A172 (cell line): ENCODE data around the gene MLEC. TPM values are rescaled to one million over a fixed set of nuclear protein-coding genes. Genes with fewer than 3 reads are reported as not detected.
"Not testable (repeated sequence)": the region's sequence is repeated elsewhere in the genome, so short reads cannot be mapped to it uniquely, and the experiment has no call there.

Source experiments
- DNase-seq: peaks from one replicate; pipeline ENCODE4 v3.0.0-alpha.2; 2015; ENCODE audit warnings: low spot score
- total RNA-seq: library from RNA; depleted of rRNA; stranded (reverse); fragments of >200 nt; shearing (Covaris generic); gene quantifications from 2 replicates; pipeline ENCODE4 v1.2.3, GENCODE V29; 2014

The MLEC gene
- total RNA-seq, 1 experiment from 2014 or later, result 120 TPM

DNA sequence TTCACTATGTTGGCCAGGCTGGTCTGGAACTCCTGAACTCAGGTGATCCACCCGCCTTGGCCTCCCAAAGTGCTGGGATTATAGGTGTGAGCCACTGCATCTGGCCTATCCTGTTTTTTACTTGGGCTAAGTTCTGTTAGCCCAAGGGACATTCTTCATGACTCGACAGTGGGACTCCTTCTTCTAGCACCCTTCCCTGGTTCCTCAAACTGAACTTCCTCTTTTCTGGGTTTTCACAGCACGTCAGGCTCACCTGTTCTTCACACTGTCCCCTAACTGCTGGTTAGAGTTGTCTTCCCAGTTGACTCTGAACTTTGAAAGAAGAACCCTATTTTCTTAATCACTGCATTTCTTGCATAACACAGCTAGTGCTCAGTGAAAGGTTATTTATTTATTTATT, 24.1 kb upstream of the MLEC start:
- no peak for DNase-seq

DNA sequence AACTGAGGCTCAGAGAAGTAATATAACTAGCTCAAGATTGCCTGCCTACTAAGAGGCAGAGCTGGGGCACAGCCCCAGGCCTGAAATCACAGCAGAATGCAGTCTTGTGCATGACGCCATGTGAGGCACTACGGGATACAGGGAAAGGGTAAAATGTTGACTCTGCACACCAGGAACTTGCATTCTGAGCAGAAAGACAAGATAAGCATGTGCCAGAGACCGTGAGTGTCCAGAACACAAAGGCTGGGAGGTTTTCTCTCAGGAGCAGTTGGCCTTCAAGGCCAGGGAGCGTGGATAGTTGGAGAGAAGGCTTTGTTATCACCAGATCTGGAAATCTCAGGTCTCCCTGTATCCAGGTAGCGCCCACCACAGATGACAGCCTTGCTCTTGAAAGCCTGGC, 23.2 kb upstream of the MLEC start:
- DNase-seq, result no peak

DNA sequence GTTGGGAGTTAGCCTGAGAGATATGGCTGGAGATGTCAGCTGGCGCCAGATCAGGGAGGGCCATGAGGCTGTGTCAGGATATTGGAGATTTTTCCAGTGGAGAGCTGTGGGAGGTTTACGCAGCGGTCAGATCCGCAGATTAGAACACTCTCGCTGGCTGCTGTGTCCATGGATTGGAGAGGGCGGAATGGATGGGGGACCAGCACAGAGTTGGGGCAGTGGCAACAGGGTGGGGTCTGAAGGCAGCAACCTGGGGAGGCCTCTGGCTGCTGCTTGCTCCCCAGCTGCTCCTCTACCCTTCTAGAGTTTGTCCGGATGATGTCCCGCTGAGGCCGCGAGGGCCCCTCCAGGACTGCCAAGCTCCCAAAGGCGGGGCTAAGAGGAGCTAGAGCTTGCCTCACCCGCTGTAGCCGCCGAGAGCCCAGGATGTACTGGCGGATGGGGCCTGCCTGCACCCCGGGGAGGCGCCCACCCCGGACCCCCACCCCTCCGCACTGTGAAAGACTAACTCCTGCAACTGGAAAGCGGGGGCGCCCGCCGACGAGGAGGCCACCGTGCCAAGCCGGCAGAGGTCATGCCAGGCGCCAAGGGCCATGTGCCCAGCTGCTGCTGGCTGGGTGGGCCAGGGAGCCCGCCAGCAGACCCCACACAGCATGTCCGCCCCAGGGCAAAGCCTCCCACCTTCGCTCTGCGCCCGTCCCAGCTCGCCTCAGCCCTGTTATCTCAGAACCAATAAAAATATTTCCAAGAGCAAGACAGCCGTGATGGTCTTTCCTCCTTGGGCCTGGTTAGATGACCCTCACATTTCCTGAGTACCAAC, 20.2 kb upstream of the MLEC start:
- DNase-seq, result no peak

DNA sequence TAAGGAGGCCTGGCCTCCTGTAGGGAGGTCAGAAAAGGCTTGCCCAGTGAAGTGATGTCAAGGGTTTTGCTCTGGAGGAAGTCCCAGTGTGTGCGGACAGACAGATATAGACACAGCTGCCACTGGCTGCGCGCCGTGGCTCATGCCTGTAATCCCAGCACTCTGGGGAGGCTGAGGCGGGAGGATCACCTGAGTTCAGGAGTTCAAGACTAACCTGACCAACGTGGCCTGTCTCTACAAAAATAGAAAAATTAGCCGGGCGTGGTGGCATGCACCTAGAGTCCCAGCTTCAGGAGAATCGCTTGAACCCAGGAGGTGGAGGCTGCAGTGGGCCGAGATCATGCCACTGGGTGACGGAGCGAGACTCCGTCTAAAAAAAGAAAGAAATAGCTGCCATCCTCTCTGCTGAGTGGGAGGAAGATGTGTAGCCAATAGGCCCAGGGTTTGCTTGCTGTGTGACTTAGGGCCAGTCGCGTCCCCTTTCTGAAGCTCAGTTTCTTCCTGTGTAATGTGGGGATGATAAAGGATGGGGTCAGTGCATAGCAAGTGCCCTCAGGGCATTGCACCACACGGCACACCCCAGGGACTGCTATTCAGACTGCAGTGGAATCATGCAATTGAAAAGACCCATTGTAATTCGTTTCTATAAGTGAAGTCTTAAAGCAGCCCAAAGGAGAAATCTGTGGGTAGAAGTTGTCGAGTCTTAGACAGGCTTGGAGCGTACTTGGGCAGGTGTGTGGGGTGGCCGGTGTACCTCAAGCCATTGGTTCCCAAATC, 18.7 kb upstream of the MLEC start:
- DNase-seq, result no peak

DNA sequence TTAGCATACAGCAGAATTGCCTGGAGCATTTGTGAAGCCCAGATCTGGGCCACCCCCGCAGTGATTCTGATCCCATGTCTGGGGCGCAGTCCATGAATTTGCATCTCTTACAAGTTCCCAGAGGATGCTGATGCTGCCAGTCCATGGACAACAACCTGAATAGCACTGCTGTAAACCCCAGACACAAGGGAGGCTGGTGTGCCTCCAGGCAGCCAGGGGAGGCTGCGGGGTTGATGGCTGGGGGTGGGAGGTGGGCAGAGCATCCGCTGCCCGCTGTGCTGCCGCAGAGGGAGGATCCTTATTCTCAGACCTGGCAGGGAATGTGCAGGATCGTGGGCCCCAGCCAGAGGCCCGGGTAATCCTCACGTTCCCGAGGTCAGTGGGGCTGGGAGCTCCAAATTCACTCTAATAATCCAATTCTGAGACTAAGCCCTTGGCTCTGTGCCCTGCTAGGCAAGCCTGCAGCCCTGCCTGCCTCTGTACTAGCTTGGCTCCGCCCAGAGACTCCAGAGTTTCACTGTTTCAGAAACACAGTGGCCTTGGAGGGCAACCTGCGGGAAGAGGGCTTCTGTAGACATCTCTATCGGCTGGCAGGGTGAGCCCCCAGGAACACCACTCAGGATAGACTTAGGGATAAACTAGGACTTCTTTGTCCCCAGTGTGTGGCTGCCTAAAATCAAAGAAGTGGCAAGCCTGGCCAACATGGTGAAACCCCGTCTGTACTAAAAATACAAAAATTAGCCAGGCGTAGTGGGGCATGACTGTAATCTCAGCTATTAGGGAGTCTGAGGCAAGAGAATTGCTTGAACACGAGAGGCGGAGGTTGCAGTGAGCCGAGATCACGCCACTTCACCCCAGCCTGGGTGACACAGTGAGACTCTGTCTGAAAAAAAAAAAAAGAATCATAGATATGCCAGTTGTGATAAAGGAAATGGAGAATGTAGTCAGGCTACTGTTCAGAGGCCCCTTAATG, 17.8 kb upstream of the MLEC start:
- DNase-seq, result no peak

DNA sequence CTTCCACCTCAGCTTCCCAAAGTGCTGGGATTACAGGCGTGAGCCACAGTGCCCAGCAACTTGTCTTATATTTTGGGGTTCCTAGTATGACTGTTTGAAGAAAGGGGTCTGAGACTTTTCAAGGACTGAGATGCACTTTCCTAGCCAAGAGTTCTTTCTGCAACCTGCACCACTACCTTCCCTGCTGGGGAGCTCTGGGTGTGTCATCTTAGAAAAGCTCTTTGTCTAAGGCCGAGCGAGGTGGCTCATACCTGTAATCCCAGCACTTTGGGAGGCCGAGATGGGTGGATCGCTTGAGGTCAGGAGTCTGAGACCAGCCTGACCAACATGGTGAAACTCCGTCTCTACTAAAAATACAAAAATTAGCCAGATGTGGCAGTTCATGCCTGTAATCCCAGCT, 16.7 kb upstream of the MLEC start:
- DNase-seq, result not testable (repeated sequence)

DNA sequence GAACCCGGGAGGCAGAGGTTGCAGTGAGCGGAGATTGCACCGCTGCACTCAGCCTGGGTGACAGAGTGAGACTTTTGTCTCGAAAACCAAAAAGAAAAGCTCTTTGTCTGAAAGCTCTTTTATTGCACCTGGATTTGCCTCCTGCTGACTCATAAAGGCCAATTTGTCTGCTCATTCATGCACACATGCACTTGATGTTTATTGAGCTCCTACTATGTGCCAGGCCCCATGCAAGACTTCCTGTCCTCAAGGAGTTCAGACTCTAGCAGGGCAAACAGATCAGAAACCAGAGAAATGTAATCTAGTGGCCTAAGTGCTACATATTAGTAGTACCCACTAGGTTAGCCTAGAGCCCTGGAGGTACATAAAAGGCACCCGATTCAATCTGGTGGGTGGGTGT, 16.3 kb upstream of the MLEC start:
- no peak for DNase-seq

DNA sequence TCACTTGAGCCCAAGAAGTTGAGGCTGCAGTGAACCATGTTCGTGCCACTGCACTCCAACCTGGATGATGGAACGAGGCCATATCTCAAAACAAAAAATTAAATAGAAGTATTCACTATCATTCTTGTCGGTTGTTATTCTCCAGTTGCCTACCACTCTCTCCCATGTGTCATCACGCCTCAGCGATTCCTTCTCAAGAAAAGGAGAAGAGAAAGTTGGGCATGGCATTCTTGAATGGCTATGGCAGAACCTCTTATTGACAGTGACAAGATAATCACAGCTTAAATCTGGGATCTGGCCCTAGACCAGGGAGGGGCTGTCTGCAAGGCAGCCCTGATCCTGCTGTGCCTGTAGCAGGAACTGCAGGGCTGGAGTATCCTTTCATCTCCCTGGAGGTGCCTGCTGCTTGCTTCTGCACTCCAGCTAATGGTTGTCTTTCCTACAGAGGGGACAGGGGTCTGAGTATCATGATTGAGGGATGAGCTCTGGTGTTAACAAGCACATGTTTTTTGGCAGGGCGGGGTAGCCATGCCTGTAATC, 12.8 kb upstream of the MLEC start:
- no peak for DNase-seq

DNA sequence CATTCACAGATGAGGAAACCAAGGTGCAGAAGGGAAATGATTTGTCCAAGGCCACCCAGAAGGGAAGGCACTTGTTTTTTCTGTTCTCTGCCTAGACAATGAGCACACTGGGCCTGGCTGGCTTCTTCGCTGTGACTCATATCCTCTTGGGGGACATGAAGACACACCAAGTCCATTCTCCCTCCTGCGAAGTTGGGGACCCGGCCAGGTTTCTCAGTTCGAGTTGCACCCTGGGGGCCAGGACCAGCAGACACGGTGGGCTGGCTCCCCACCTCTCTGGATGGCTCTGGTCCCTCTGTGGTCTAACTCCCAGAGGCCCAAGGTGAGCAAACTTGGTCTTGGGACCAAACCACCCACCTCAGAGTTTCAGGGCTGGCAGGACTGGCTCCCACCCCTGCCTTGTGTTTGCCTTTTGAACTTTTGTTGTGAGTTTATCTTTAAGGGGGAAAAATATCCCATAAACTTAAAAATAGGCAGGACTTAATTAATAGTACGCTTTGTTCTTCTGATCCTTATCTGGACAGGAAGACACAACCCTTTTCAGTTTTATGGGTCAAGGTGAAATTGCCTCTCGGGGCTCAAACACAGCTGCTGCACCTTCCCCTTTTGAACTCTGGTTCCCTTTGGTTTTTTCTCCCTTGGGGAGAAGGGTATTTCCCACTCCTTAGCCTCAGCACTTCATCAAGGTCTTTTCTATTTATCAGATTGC, 9.0 kb upstream of the MLEC start:
- peak; percentile 65 for DNase-seq

DNA sequence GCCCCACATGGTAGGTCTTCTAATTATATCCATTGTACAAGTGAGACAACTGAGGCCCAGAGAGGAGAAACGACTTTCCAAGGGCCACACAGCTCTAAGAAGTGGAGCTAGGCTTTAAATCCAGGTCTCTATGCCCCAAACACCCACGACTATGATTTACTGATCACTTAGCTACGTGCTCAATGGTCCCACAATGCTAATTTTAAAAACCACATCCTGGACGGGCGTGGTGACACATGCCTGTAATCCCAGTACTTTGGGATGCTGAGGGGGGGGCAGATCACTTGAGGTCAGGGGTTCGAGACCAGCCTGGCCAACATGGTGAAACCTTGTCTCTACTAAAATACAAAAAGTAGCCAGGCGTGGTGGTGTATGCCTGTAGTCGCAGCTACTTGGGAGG, 8.4 kb upstream of the MLEC start:
- peak; percentile 39 for DNase-seq

DNA sequence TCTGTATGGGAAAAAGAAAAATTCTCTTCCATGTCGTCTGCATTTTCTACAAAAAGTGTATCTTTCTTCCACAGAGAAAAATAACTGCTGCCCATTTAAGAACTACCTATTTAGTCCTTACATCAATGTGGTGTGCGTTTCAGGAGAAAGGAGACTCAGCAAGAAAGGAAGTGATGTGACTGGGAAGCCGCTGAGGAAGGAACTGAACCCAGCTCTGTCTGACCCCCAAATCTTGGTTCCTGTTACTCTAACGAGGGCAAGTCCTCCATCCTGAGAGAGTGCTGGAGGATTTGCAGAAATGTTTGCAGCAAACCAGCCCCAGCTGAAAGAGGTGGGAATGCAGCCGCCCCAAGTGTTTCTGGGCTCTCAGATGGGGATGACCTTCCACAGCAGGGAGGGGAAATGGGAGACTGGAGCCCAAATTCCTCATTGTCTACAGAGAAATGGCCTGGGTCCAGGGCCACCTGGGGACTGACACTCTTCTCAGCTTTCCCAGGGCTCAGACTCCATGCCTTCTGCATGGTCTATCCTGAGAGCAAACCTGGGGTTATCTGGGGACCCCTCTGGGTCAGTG, 6.7 kb upstream of the MLEC start:
- DNase-seq, result no peak

DNA sequence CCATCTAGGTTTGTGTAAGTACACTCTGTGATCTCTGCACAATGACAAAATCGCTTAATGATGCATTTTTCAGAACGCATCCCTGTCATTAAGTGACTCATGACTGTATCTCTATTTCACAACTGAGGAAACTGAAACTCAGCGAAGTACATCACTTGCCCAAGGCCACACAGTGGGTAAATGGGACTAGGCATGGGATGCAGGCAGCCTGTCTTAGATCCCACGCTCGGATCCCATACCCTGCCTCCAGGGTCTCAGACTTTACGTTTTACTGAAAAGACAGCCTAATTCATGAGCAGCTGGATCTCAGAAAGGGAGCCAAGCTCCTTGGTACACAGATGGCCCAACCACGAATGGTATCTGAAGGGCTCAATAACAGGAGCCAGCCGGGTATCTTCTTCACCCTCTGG, 2.4 kb upstream of the MLEC start:
- no peak for DNase-seq

DNA sequence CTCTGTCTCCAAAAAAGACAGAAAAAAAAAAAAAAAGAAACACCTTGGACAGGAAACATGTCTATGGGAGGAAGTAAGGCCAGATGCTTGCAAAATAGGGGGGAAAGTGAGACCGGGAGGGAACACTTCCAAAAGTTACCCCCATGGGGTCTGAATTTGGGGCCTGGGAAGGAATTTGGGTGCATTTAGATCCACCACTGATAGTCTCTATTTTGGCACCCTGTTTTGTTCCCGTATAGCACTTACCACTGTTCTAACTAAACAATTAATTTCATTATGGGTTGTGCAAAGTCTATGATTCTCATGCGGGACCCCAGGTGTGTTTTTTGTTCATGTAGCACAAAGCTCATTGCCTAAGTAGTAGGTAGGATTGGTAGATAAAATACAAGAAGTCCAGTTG, 1.4 kb upstream of the MLEC start:
- no peak for DNase-seq

DNA sequence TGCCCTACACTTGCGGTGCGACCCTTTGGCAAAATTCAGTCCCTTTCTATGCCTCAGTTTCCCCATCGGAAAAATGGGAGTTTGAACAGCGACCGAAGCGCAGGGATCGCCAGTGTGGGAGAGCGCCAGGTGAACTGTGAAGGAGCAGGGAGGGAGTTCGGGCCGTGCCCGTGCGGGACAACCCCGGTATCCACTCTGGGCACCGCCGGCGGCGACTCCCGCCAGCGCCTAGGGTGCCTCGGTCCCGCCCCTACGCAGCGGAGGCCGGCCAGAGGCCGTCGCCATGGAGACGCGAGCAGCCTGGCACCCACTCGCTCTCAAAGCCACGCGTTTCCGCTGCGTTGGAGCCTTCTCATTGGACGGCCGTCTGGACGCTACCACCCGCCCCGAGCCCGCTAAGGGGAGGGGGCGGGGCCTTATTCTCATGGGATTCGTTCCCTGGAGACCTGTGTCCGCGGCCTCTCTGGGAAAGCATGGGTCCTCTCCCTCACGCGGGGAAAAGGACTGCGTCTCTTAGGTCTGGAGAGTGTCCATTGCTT, 729 bp upstream of the MLEC start:
- DNase-seq, result peak; percentile 96

DNA sequence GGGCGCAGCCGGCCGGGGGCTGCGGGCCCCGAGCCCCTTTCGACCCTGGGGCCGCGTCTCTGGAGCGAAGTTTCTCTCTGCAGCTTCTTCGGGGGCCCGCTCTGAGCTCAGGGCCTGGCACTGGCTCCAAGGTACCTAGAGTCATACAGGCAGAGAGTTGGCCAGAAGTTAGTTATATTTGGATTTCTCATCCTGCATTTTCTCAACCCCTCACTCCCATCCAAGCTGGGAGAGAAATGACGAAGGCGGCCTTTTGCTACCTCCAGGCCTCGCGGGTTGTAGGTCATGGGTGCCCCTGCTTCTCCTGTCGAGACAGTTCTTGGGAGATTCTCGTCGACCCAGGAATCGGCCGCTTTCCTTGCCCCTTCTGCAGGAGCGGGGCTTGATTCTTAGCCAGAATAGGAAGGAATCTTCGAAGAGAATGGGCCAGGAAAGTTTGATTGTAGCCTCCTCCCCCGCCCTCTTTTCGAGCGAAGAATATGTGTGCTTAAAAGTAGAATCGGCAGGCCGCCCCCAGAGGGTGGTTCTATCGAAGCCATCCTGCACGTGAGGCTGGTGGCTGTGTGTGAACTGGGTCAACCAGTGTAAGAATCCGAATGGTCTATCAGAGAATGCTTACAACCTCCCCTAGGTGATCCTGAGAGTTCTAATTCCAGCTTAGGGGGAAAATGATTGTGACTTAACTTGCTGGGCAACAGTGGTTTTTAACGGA, 785 bp downstream of the MLEC start:
- no peak for DNase-seq

DNA sequence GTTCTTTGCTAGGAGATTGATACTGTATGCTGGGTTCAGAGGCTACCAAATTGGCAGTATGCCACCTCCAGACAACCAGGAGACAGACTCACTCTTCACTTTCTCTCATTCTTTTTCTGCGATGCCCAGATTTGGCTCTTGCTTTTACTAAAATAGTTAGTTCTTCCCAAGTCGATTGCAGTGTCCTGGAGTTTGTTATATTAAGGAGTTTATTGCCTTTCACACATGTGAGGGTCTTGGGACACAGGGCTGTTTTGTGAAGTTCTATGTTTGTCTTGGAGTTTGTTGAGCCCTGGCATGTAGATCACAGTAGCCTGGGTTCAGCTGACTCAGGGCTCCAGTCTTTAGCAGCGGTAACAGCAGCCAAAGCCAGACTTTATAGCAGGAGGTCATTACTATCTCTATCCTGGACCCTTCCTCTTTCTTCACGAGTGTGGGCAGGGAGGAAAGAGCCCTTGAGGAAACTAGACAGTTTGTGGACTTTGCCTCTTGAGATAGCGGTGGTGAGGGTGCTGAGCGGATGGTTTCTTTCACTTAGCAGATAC, 1.6 kb downstream of the MLEC start:
- no peak for DNase-seq

DNA sequence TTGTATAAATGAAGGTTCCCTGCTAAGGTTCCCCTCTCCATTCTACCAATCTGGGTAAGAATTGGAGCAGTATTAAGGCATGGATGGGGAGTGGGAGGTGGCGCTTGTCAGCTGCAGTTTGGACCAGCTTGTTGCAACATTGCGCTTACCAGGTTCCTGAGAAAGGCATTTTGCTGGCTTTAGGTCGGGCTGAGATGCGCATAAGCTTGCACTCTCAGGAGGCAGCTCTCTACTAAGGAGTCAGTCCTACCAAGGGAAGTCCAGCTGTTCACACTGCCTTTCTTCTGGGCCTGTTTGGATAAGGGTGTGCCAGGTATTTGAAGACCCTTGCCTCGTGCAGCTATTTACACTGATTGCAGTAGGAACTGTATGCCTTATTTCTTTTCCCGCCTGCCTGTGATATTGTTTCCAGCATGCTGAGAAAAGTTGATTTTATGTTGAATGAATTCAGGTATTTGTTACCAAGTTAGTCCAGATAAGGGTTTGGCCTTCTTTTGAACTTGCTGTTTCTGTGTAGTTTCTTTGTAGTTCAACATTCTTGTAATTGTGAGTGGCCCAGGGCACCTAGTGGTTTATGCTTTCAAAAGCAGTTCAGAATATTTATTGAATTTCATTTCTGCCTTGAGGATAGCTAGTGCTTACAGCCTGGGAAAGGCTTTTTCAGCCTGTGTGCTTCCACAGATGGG, 2.6 kb downstream of the MLEC start:
- no peak for DNase-seq

DNA sequence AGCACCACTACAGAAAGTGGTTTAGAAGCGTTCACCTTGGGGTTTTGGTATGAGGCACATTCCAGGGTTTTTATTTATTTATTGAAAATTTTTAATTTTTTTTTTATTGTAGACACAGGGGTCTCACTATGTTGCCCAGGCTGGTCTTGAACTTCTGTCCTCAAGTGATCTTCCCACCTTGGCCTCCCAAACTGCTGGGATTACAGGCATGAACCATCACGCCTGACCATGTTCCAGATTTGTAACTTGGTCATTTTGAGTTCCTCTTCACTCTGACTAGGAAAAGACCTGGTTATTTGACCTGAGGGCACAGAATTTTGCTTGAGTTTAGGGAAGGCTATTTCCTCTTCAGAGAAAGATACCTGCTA, 3.1 kb downstream of the MLEC start:
- no peak for DNase-seq

DNA sequence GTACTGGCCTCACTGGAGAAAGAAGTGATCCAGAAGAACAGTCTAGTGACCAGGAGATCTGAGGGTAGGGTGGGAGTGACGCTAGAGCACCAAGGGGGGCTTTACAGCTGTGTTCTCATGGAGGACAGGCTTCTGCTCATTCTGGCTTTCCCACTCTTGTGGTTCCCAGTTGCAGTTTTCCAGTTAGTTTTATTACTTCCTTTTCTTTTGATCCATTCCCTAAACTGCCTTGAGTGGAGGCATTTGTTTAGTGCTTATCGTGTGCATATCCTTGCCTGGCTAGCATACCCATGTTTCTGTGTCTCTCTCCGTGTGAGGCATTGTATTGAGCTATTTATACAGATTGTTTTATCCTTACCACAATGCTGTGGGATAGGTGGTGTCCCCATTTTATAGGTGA, 4.0 kb downstream of the MLEC start:
- DNase-seq, result no peak
